ENCODE data around the gene ROPN1B.
"Not testable (repeated sequence)": the region's sequence is repeated elsewhere in the genome, so short reads cannot be mapped to it uniquely, and the experiment has no call there.

DNA sequence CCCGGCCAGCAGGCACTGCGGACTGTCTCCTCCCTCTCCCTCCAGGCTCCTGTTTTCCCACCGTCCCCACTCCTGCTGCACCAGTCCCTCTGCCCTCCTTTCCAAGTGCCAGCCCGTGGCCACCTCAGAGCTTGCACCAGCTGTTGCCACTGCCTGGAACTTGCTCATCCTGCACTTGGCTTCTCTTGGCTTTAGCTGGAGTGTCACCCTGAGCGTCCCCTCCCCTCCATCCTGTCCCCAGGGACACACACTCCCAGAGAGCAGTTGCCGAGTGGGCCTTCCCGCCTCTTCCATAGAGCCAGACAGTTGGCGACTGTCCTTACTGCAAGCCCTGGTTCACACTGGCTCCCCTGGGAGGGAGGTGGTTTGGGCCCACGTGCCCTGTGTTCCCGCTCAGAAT, 48.8 kb upstream of the ROPN1B start:
- TF ChIP-seq, protein P1, sequence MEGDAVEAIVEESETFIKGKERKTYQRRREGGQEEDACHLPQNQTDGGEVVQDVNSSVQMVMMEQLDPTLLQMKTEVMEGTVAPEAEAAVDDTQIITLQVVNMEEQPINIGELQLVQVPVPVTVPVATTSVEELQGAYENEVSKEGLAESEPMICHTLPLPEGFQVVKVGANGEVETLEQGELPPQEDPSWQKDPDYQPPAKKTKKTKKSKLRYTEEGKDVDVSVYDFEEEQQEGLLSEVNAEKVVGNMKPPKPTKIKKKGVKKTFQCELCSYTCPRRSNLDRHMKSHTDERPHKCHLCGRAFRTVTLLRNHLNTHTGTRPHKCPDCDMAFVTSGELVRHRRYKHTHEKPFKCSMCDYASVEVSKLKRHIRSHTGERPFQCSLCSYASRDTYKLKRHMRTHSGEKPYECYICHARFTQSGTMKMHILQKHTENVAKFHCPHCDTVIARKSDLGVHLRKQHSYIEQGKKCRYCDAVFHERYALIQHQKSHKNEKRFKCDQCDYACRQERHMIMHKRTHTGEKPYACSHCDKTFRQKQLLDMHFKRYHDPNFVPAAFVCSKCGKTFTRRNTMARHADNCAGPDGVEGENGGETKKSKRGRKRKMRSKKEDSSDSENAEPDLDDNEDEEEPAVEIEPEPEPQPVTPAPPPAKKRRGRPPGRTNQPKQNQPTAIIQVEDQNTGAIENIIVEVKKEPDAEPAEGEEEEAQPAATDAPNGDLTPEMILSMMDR (IDR thresholded peaks at IDR 0.05; ENCODE audit: control extremely low read depth in 1 of 3, insufficient read depth in 1 of 3, low read depth in 1 of 3, low read length in 3 of 3): not testable (repeated sequence)
- TF ChIP-seq POLR2A (IDR thresholded peaks at IDR 0.05; ENCODE audit: control extremely low read depth in 1 of 2, low read depth in 2 of 2, low read length in 2 of 2); RFX5 (IDR thresholded peaks at IDR 0.05; ENCODE audit: borderline replicate concordance, low read depth, low read length); POLR2AphosphoS5 (IDR thresholded peaks at IDR 0.05; ENCODE audit: low read depth, low read length); SP2 (IDR thresholded peaks at IDR 0.05; ENCODE audit: low read length); RBBP5 (IDR thresholded peaks at IDR 0.05; ENCODE audit: borderline replicate concordance, low read depth, low read length): not testable (repeated sequence)
- TF ChIP-seq, protein P2, sequence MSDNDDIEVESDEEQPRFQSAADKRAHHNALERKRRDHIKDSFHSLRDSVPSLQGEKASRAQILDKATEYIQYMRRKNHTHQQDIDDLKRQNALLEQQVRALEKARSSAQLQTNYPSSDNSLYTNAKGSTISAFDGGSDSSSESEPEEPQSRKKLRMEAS (IDR thresholded peaks at IDR 0.05): not testable (repeated sequence)
